Measurements from ENCODE around the gene CFC1. TPM values are rescaled to one million over a fixed set of nuclear protein-coding genes. Genes with fewer than 3 reads are reported as not detected.
"Not testable (repeated sequence)": the region's sequence is repeated elsewhere in the genome, so short reads cannot be mapped to it uniquely, and the experiment has no call there.

CFC1 gene
- total and polyA plus RNA-seq, 2 of the 4 experiments (the other 2 are of a cell fraction), result not detected

GRCh38 chr2:130584726-130585125, 14.6 kb downstream of the CFC1 start:
- H2BK120ac ChIP-seq (ENCODE audit: low read depth, low read length); in situ Hi-C loops (cut with MboI; ENCODE audit: low sequenced_read_pairs); H4K5ac ChIP-seq (ENCODE audit: low read depth, low read length); CTCF ChIA-PET; H4K91ac ChIP-seq (ENCODE audit: insufficient read depth, low read depth, low read length); intact Hi-C loops (cut with micrococcal nuclease); ATAC-seq (ENCODE audit: low read depth); H4K20me1 ChIP-seq (ENCODE audit: insufficient read depth, low read length); H4K8ac ChIP-seq (ENCODE audit: low read depth in 2 of 2, low read length in 2 of 2); H3K56ac ChIP-seq (ENCODE audit: extremely low read depth, insufficient read depth, low read length); H3K9me1 ChIP-seq (ENCODE audit: insufficient read depth, low read length); H2AK9ac ChIP-seq (replicated peaks; ENCODE audit: low read depth, low read length, poor library complexity); H3K79me1 ChIP-seq (ENCODE audit: low read depth in 1 of 2, low read length in 2 of 2); H3K18ac ChIP-seq (ENCODE audit: low read depth, low read length); H2BK20ac ChIP-seq (ENCODE audit: low read depth, low read length); H2AFZ ChIP-seq (replicated peaks; ENCODE audit: low read length, poor library complexity); POLR2A ChIA-PET (ENCODE audit: unreplicated experiment); H3K23ac ChIP-seq (ENCODE audit: low read depth, low read length); H3K9me3 ChIP-seq (ENCODE audit: control insufficient read depth, insufficient read depth, low read length); H3K36me3 ChIP-seq (ENCODE audit: control insufficient read depth, insufficient read depth, low read length); H2BK5ac ChIP-seq (ENCODE audit: low read depth, low read length, poor library complexity, severe bottlenecking); H3K4me2 ChIP-seq (ENCODE audit: low read depth, low read length); H3K4ac ChIP-seq (ENCODE audit: low read depth, low read length); DNase-seq; dilution Hi-C loops (cut with HindIII; ENCODE audit: low sequenced_read_pairs, unreplicated experiment); H2BK15ac ChIP-seq (ENCODE audit: low read depth, low read length); H3K4me1 ChIP-seq (ENCODE audit: control insufficient read depth, insufficient read depth, low read length); H2AK5ac ChIP-seq (ENCODE audit: low read depth, low read length); H3K27me3 ChIP-seq (ENCODE audit: control insufficient read depth, insufficient read depth, low read length); H3K9ac ChIP-seq (ENCODE audit: low read depth, low read length); H3K27ac ChIP-seq (ENCODE audit: insufficient read depth, low read length); H3K14ac ChIP-seq (replicated peaks; ENCODE audit: low read depth, low read length); H3K4me3 ChIP-seq (ENCODE audit: insufficient read depth, low read depth, low read length); BruUV-seq (replicated peaks): not testable (repeated sequence)
- WGBS, 2 experiments (ENCODE audit: extremely low coverage in 2 of 2, insufficient read length in 1 of 2), result no CpG with 5 or more reads among the region's 4 CpGs

- H4K8ac ChIP-seq (ENCODE audit: low read depth in 2 of 2, low read length in 2 of 2); H2BK5ac ChIP-seq (ENCODE audit: low read depth, low read length, poor library complexity, severe bottlenecking); H3K79me1 ChIP-seq (ENCODE audit: low read depth in 1 of 2, low read length in 2 of 2); H3K56ac ChIP-seq (ENCODE audit: extremely low read depth, insufficient read depth, low read length); H4K20me1 ChIP-seq (ENCODE audit: insufficient read depth, low read length); H4K91ac ChIP-seq (ENCODE audit: insufficient read depth, low read depth, low read length); H3K27ac ChIP-seq (ENCODE audit: insufficient read depth, low read length); H3K18ac ChIP-seq (ENCODE audit: low read depth, low read length); H3K9me3 ChIP-seq (ENCODE audit: control insufficient read depth, insufficient read depth, low read length); ATAC-seq (ENCODE audit: low read depth); H2BK120ac ChIP-seq (ENCODE audit: low read depth, low read length); H3K4me1 ChIP-seq (ENCODE audit: control insufficient read depth, insufficient read depth, low read length); intact Hi-C loops (cut with micrococcal nuclease); H3K4me3 ChIP-seq (ENCODE audit: insufficient read depth, low read depth, low read length); H3K4ac ChIP-seq (ENCODE audit: low read depth, low read length); H2AK9ac ChIP-seq (replicated peaks; ENCODE audit: low read depth, low read length, poor library complexity); H2AK5ac ChIP-seq (ENCODE audit: low read depth, low read length); dilution Hi-C loops (cut with HindIII; ENCODE audit: low sequenced_read_pairs, unreplicated experiment); DNase-seq; CTCF ChIA-PET; H3K36me3 ChIP-seq (ENCODE audit: control insufficient read depth, insufficient read depth, low read length); H3K27me3 ChIP-seq (ENCODE audit: control insufficient read depth, insufficient read depth, low read length); H2BK20ac ChIP-seq (ENCODE audit: low read depth, low read length); H2AFZ ChIP-seq (replicated peaks; ENCODE audit: low read length, poor library complexity); H4K5ac ChIP-seq (ENCODE audit: low read depth, low read length); H2BK15ac ChIP-seq (ENCODE audit: low read depth, low read length); H3K23ac ChIP-seq (ENCODE audit: low read depth, low read length); BruUV-seq (replicated peaks); H3K9me1 ChIP-seq (ENCODE audit: insufficient read depth, low read length); H3K14ac ChIP-seq (replicated peaks; ENCODE audit: low read depth, low read length); H3K9ac ChIP-seq (ENCODE audit: low read depth, low read length); POLR2A ChIA-PET (ENCODE audit: unreplicated experiment); in situ Hi-C loops (cut with MboI; ENCODE audit: low sequenced_read_pairs); H3K4me2 ChIP-seq (ENCODE audit: low read depth, low read length): not testable (repeated sequence)
- WGBS, 2 experiments (ENCODE audit: extremely low coverage in 2 of 2, insufficient read length in 1 of 2), result no CpG with 5 or more reads among the region's 7 CpGs
These were observed 15.8 kb downstream of the CFC1 start for GRCh38 chr2:130583582-130583981.

All from IMR-90 (cell line).